Measurements from ENCODE around the gene ADGRA1.

DNA sequence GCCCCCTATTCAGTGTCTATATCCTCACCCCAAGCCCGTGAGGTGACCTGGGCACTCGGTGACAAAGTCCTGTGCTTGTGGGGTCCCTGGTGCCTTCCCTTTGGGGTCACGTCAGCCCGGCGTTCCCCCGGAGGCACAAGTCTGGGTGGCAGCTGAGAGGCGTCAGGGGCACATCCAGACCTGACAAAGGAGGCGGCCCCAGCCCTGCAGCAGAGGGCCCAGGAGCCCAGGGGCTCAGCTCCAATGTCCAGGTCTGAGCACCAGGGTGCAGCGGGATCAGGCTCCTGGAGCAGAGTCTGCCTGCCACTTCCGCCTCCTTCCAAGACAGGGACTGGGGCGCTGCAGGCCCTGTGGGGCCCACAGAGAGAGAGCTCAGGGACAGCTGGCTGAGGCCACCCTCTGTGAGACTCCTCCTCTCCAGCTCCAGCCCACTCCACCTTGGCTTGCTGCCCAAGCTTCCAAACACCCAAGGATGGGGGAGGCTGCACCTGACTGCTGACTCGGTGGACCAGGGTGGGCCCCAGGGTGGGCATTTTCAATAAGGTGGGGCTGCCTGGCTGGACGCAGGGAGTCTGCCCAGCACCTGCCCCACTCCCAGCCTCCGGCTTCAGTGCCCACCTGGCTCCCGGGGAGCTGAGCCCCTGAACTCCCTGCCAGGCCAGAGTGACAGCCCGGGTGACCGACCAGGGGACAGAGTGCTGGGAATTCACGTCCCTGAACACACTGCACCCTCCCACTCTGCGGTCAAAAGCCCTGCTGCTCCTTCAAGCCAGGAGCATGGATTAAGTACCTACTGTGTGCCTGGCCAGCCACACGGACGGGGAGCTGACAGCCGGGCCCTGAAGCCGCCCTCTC lies 71.3 kb downstream of the ADGRA1 start:
- TF ChIP-seq, protein P1, sequence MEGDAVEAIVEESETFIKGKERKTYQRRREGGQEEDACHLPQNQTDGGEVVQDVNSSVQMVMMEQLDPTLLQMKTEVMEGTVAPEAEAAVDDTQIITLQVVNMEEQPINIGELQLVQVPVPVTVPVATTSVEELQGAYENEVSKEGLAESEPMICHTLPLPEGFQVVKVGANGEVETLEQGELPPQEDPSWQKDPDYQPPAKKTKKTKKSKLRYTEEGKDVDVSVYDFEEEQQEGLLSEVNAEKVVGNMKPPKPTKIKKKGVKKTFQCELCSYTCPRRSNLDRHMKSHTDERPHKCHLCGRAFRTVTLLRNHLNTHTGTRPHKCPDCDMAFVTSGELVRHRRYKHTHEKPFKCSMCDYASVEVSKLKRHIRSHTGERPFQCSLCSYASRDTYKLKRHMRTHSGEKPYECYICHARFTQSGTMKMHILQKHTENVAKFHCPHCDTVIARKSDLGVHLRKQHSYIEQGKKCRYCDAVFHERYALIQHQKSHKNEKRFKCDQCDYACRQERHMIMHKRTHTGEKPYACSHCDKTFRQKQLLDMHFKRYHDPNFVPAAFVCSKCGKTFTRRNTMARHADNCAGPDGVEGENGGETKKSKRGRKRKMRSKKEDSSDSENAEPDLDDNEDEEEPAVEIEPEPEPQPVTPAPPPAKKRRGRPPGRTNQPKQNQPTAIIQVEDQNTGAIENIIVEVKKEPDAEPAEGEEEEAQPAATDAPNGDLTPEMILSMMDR (conservative IDR thresholded peaks at IDR 0.05; ENCODE audit: low read length): no peak
- TF ChIP-seq EZH2phosphoT487 (IDR thresholded peaks at IDR 0.05; ENCODE audit: borderline replicate concordance, low read depth, low read length): no peak
